ENCODE measurements around the gene ABCC8.

Gene ABCC8

GRCh38 chr11:17383461-17383860 is 93.2 kb downstream of the ABCC8 start:
- DNase-seq, result no peak

GRCh38 chr11:17382046-17382728 is 94.5 kb downstream of the ABCC8 start:
- no peak for DNase-seq

- DNase-seq, result no peak
Observed at GRCh38 chr11:17381156-17381555, 95.5 kb downstream of the ABCC8 start.

- no peak for DNase-seq
Observed at GRCh38 chr11:17379383-17380180, 97.1 kb downstream of the ABCC8 start.

DNA sequence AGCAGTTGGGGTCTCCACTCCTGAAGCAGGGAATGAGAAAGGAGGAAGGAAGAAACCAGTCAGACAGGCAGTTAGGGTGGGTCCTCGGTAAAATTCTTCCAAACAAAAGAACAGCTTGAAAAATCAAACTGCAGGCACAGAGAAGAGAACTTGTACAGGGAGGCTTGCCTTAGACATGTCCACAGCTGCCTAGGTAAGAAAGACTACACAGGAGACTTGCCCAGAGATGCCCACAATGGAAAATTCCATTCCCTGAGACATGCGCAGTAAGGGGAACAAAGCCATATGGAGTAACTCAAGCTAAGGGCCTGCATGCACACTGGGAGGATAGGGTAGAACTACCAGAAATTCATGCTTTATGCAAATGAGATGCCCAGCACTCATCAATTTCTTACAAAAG is 98.0 kb downstream of the ABCC8 start:
- DNase-seq, result no peak

DNA sequence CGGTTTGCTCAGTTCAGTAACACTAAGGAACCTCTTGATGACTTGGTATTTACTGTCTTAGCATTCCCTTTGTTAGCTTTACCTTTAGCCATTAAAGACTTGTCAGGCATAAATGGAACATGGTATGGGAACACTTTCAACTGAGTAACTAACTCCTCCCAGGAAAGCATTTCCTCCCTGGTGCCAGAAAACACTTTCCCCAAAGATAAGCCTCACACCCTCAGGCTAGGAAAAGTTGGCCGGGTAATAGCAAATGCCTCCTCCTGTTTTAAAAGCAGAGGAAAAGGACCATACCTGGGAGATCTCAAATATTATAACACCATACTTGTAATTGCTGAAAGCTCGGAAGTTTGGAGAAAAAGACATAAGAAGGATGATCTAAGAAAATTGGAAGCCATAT is 100.2 kb downstream of the ABCC8 start:
- no peak for DNase-seq

DNA sequence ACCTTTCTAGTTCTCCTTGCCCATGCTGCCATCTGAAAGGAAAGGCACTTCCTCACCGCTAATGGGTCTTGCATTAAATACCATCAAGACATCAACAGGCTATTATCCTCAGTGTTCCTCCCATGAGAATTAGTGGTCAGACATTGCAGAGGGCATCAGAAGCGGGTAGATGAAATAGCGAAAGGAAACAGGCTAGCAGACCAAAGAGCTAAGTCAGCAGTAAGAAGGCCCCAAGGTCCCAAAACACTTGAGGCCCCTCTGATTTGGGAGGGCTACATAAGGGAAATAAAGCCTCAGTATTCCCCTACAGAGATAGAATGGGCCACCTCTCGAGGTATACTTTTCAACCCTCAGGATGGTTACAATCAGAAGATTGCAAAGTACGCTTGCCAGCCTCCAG is 101.1 kb downstream of the ABCC8 start:
- DNase-seq, result no peak

GRCh38 chr11:17371614-17372013 is 105.0 kb downstream of the ABCC8 start:
- DNase-seq, result no peak

- DNase-seq, result no peak
Observed at GRCh38 chr11:17369684-17370243, 106.9 kb downstream of the ABCC8 start.

DNA sequence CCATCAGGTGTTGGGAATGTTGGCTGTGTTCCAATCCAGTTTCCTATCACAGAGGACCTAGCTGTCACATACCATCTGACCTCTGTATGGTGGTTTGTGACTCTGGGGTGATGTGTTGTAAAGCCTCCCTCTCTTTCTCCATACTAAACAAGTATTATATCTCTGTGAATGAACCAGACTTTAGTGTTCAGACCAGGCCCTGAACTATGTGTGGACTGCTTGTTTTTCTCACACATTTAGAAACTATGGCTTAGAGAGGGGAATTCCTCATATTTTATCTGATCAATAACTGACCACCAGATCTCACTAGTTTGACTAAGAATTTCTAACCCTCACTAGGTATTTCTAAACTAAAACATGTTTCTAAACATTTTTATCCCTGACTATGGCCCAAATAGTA is 107.6 kb downstream of the ABCC8 start:
- DNase-seq, result no peak

DNA sequence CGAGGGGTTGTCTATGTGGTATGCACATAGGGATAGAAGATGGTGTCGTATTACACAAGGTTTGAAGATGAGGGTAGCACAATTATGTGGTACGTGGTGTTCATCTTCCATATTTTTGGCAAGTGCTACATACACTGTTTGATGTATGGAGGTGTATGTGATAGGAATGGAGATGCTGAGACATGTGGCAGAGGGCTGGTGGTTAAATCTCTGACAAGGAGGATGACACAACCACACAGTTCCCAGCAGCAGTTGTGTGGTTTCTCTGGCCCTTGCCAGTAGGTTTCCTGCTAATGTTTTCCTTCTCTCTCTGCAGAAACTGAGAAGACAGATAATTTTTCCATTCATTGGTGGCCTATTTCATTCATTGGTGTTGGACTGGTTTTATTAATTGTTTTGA is 108.1 kb downstream of the ABCC8 start:
- DNase-seq, result no peak

DNA sequence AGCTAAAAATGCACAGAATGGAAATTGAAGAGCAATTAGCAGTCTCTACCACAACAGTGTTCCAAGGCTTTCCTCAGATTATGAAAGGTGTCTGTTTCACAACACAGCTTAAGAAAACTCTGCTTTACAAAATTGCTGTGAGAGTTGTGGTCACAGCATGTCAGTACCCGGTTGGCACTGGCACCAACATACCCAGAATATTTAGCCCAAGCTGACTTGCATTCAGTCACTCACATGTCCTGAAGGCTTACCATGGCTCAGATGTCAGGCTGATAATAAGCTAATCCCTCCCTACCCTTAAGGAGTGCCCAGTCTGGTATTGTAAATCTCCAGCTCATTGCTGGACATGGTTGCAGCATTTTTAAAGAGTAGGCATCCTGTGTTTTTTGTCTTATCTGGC is 110.2 kb downstream of the ABCC8 start:
- no peak for DNase-seq

- peak; percentile 37 for DNase-seq
Observed at GRCh38 chr11:17354601-17354991, 122.0 kb downstream of the ABCC8 start.

- no peak for DNase-seq
Observed at GRCh38 chr11:17353821-17354600, 122.6 kb downstream of the ABCC8 start.

DNA sequence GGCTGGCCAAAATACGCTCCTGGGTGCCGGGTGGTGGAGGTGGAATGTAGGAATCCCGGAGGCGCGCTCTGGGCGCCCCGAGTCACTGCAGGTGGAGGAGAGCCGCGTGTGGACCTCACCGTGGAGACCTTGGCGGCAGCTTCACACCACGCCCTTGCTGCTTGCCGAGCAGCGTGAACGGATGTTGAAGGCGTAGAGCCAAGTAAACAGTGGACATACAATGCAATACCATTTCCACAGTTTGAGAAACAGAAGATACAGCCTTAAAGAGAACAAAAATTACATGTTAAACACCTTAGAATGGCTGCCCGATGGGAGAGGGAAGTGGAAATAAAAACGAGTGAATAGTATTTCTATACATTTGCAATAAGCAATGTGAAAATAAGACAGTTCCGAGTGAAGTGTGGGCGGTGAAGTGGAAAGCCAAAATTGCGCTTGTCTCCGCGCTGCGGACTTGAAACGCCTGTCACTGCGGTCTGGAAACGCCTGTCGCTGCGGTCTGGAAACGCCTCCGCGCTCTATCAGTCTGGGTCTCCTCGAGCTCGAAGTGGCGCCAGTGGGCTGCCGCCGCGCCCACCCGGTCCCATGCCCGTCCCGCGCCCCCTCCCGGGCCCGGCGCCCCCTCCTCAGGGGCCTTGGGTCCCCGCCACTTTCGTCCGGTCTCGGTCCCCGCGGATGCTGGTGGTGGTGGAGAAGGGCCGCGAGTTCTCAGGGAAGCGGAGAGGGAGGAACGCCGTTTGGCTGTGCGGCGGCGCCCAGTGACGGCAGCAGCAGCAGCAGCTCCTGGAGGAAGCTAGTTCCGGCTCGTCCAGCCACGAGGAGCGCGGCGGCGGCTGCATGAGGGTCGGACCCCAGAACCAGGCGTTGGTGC is 123.5 kb downstream of the ABCC8 start:
- DNase-seq, result peak; percentile 21

- DNase-seq, result no peak
Observed at GRCh38 chr11:17351510-17352176, 125.0 kb downstream of the ABCC8 start, which contains the start of gene NCR3LG1. NCR3LG1 (plus strand) TSS chr11:17351800; CDS start chr11:17351970, 170 bp downstream.

DNA sequence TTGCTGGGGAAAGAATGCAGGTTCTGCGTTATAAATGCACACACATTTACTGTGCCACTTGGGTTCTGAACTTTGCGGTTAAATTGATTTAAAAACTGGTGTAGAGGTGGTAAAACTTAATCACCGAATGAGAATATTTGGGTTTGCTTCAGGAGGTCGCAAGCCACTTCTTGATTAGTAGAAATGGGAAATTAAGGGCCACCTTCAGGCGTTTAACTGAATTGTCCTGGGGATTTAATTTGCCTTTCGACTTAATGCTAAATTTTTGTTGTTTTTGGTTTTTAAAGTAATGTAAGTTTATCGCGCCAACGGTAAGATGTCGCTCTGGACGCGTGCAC is 125.5 kb downstream of the ABCC8 start:
- DNase-seq, result no peak

GRCh38 chr11:17350455-17351171 is 126.0 kb downstream of the ABCC8 start:
- DNase-seq, result no peak

DNA sequence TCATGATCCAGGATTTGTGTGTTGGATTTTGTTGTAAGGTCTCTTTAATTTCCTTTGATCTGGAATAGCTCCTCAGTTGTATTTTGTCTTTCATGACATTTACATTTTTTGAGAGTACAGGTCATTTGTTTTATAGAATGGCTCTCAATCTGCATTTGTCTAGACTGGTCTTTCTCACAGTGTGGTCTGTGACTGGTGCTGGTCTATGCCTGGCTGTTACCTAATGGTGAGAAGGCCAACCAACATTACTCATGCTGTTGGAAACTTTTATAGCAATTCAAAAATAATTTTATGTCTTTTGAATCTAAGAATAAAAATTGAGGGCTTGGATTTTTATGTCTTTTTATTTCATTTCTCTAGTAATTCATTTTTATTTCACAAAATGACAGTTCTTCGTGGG is 129.0 kb downstream of the ABCC8 start:
- DNase-seq, result no peak

DNA sequence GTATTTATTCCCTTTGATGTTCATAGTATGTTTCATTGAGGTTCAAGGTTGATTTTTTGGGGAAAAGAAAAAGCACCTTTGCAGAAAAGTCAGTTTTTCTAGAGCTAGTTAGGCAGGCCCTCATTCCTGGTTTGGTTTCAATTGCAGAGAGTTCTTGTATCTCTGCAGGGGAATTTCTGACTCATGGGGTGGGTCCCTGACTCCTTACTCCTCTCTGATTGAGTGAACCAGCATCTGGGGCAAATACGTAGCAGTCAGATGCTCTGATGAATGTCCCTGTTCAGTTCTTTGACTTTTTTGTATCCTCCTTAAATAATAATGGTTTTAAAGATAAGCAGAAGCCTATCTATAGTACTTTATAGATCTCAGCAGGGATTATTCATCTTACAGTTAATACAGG is 132.7 kb downstream of the ABCC8 start:
- no peak for DNase-seq

GRCh38 chr11:17343257-17343656 is 133.4 kb downstream of the ABCC8 start:
- DNase-seq, result no peak

Data from NCI-H2081 treated with DMSO at 0.1 percent for 48 hours (cell line).